Measurements from ENCODE around the gene MMEL1. TPM values are rescaled to one million over a fixed set of nuclear protein-coding genes. Genes with fewer than 3 reads are reported as not detected.

The MMEL1 gene
- total RNA-seq, 4 donors from 2014 or later = 0.78 to 1.7 (median 0.80) TPM; not detected in 1

DNA sequence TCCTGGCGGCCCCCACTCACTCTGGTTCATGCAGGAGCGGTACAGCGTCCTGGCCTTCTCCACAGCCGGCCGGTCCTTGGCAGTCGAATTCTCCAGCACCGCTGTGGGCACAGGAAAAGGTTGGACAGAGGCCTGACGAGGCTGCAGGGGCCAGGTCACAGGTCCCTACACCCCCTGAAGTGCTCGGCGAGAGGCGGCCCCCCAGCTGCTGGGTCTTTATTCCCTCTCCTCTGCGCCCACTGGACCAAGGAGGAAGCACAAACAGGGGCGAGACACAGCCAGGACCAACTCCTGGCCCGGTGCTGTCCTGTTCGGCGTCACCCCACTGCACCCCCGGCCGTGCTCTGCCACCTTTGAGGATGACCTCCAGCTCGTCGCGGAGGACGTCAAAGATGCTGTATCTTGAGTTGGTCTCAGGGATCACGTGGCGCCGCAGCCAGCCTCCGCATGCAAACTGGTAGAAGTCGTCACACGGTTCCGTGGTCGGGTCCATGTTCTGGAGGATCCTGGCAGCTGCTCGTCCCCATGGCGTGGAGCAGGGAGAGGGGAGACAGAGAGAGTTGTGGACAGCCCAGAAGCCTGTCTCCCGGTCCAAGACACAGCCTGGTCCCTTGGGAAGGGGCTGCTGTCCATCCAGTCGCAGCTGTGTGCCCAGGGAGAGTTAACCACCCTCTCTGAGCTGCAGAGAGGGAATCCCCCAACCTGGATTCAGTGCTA is 23.3 kb downstream of the MMEL1 start:
- H3K27me3 ChIP-seq = peaks cover 0 to 81% (median 3%) of the 10 kb centered on the region in 4 donors
- DNase-seq (ENCODE audit: extremely low spot score) = no peak
- H3K36me3 ChIP-seq = no peaks in the 10 kb centered on the region
- H3K9me3 ChIP-seq = peaks cover 0 to 14% (median 11%) of the 10 kb centered on the region in 4 donors
- H3K4me3 ChIP-seq = no peak overlapping the region
- WGBS = 98% methylated on average over 8 of the region's 34 CpGs
- no peak for TF ChIP-seq CTCF (IDR thresholded peaks at IDR 0.05)
- TF ChIP-seq POLR2A (IDR thresholded peaks at IDR 0.05; ENCODE audit: low read depth) = no peak
- TF ChIP-seq POLR2AphosphoS5 (IDR thresholded peaks at IDR 0.05) = no peak
- no peak for TF ChIP-seq EP300 (IDR thresholded peaks at IDR 0.05)
- intact Hi-C loops (cut with DNase I) = no loop called here
- H3K27ac ChIP-seq (replicated peaks in 1 of 4) = no peak overlapping the region
- H3K4me1 ChIP-seq = peaks cover 12 to 21% (median 17%) of the 10 kb centered on the region in 4 donors

DNA sequence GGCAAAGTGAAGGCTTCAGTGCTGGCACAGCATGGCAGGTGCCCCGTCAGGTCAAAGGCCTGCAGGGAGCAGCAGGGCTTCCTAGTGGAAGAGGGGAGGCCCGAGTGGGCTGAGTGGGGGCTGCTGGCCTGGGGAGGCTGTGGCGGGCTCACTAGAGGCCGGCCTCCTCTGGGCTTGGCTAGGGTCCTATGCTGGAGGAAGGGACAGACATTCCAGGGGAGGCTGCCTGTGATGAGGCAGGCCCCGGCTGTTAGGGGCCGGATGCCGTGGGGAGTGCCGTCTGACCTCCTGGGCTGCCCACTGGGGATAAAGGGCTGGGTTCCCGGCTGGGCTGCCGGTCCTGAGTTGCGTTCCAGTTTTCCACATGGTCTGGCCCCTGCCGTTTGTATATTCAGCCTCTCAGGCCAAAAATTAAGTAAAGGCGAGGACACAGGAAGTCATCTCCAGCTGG is 25.1 kb downstream of the MMEL1 start:
- no peak for DNase-seq (ENCODE audit: extremely low spot score)
- intact Hi-C loops (cut with DNase I) = no loop called here
- TF ChIP-seq CTCF (IDR thresholded peaks at IDR 0.05) = no peak
- TF ChIP-seq POLR2AphosphoS5 (IDR thresholded peaks at IDR 0.05) = no peak
- H3K4me1 ChIP-seq = peaks cover 12 to 21% (median 17%) of the 10 kb centered on the region in 4 donors
- H3K36me3 ChIP-seq = no peaks in the 10 kb centered on the region
- no peaks in the 10 kb centered on the region for H3K9me3 ChIP-seq
- no peak overlapping the region for H3K4me3 ChIP-seq
- peaks cover 0 to 84% (median 3%) of the 10 kb centered on the region in 4 donors for H3K27me3 ChIP-seq
- WGBS = 56% methylated on average over 8 of the region's 13 CpGs
- peak overlapping the region in 1 of 4 donors; percentile 14 for H3K27ac ChIP-seq (replicated peaks in 1 of 4)

DNA sequence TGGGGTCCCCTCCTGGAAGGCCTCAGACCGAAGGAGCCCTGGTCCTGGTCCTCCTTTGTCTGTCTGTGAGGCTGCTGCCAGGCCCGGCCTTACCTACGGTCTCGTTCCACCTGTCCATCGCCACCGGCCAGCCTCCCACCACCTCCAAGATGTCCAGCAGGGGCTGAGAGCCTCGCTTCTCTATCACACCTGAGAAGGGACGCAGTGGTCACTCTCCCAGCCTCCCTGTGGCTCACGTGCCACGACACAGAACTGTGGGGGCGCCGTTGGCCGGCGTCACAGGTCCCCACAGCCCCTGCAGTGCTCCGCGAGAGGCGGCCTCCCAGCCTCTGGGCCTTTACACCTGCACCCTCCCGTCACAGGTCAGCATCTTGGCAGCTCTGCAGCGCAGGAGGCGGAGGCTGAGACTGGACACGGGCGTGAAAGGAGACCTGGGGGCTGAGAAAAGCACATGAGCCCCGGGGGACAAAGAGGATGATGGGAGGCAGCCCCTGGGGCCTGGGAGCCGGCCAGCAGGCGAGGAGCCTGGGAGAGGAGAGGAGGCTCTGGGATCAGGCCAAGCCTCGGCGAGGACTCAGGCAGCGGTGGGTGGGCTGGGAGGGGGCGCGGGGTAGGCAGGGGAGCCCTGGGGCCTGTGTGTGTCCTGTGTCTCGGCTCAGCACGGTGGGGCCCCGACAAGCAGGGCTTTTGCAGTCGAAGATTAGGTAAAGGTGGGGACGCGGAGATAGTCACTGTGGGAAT is 25.8 kb downstream of the MMEL1 start:
- TF ChIP-seq EP300 (IDR thresholded peaks at IDR 0.05) = no peak
- TF ChIP-seq CTCF (IDR thresholded peaks at IDR 0.05) = no peak
- TF ChIP-seq POLR2A (IDR thresholded peaks at IDR 0.05; ENCODE audit: low read depth) = no peak
- TF ChIP-seq POLR2AphosphoS5 (IDR thresholded peaks at IDR 0.05) = no peak
- Histone ChIP-seq H3K9me3 (peaks cover 0 to 3% (median 0%) of the 10 kb centered on the region in 4 donors), H3K27me3 (peaks cover 0 to 84% (median 2%) of the 10 kb centered on the region in 4 donors), H3K4me1 (peaks cover 12 to 21% (median 17%) of the 10 kb centered on the region in 4 donors), H3K4me3 (no peak overlapping the region), H3K27ac (replicated peaks in 1 of 4) (peak overlapping the region in 1 of 4 donors; percentile 14), H3K36me3 (no peaks in the 10 kb centered on the region)
- intact Hi-C loops (cut with DNase I) = no loop called here
- 67% methylated on average over 32 of the region's 36 CpGs for WGBS
- no peak for DNase-seq (ENCODE audit: extremely low spot score)

GRCh38 chr1:2606396-2606880 is 26.4 kb downstream of the MMEL1 start:
- Histone ChIP-seq H3K27me3 (peaks cover 0 to 79% (median 0%) of the 10 kb centered on the region in 4 donors), H3K27ac (replicated peaks in 1 of 4) (no peak overlapping the region), H3K4me1 (peaks cover 12 to 21% (median 17%) of the 10 kb centered on the region in 4 donors), H3K9me3 (peaks cover 0 to 9% (median 0%) of the 10 kb centered on the region in 4 donors), H3K36me3 (no peaks in the 10 kb centered on the region), H3K4me3 (no peak overlapping the region)
- no peak for TF ChIP-seq CTCF (IDR thresholded peaks at IDR 0.05)
- no peak for TF ChIP-seq EP300 (IDR thresholded peaks at IDR 0.05)
- TF ChIP-seq POLR2AphosphoS5 (IDR thresholded peaks at IDR 0.05) = no peak
- no peak for TF ChIP-seq POLR2A (IDR thresholded peaks at IDR 0.05; ENCODE audit: low read depth)
- WGBS = 90% methylated on average over 2 of the region's 15 CpGs
- DNase-seq (ENCODE audit: extremely low spot score) = no peak
- intact Hi-C loops (cut with DNase I) = no loop called here
